Measurements from ENCODE around the gene NOX3. TPM values are rescaled to one million over a fixed set of nuclear protein-coding genes. Genes with fewer than 3 reads are reported as not detected.

NOX3 gene
- total and polyA plus RNA-seq, 10 of the 15 experiments (the other 5 are each of a cell fraction or from before 2014, with no cell fraction given): not detected

DNA sequence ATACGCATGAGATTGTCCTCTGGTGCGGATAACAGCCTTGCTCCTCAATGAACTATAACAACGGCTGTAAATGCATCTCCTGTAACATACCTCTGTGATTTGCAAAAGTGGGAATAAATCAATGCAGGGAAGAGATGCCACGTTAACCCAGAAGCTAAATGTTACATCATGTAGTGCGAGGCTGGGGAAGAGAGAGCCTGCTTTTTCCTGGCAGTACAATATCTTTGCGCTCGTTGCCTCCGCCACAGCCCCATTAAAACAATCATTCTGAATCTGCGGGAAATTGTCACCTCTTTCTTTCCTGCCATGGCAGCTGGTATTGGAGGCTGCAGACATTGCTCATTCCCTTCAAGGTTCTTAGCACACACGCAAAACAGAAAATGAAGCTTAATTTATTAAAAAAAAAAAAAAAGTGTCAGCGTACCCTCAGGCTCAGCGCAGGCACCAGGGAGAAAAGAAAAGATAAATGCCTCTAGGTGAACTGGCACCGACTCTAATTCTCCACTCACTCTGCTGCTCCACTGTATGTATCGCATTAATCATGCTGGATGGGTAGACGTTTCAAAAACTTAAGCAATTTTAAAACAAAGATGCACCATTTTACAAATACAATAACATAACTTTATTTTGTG, 71.2 kb downstream of the NOX3 start:
- WGBS (ENCODE audit: insufficient coverage, insufficient replicate concordance, low lambda C conversion rate, missing lambda C conversion rate): 92% methylated on average over 15 of the region's 15 CpGs
- Histone ChIP-seq H3K79me2 (ENCODE audit: control insufficient read depth, insufficient read depth, low read length) (no peaks in the 10 kb centered on the region), H4K20me1 (ENCODE audit: control insufficient read depth, insufficient read depth) (no peaks in the 10 kb centered on the region), H3K4me1 (ENCODE audit: control insufficient read depth, insufficient read depth, low read length) (no peaks in the 10 kb centered on the region; the same call in 1 of the 2 replicates), H3K4me2 (ENCODE audit: control insufficient read depth, insufficient read depth) (no peak overlapping the region), H3K36me3 (ENCODE audit: control insufficient read depth in 2 of 2, insufficient read depth in 2 of 2, low read length in 1 of 2) (no peaks in the 10 kb centered on the region), H3K4me3 (no peak overlapping the region), H3K9ac (ENCODE audit: control insufficient read depth, insufficient read depth, low read length) (no peak overlapping the region), H3K27ac (ENCODE audit: control insufficient read depth, insufficient read depth) (no peak overlapping the region), H2AFZ (ENCODE audit: control insufficient read depth, low read depth, low read length) (no peak overlapping the region), H3K27me3 (replicated peaks in 1 of 2; ENCODE audit: control insufficient read depth in 2 of 2, insufficient read depth in 2 of 2, low read length in 1 of 2) (no peaks in the 10 kb centered on the region), H3K9me3 (replicated peaks; ENCODE audit: control insufficient read depth, insufficient read depth, low read length) (peaks cover 7% of the 10 kb centered on the region; the same call in 2 of the 3 replicates)
- FAIRE-seq (no peak), DNase-seq (ENCODE audit: low read depth, low spot score) (no peak), ATAC-seq (no peak)
- ChIA-PET POLR2A (no interaction called here), RAD21 (ENCODE audit: unreplicated experiment) (no interaction called here), CTCF (no interaction called here), SMC1A (ENCODE audit: uncharacterized antibody, unreplicated experiment) (no interaction called here)
- in situ Hi-C loops (cut with MboI) (no loop called here), intact Hi-C loops (cut with micrococcal nuclease; ENCODE audit: unreplicated experiment) (no loop called here)
- BruUV-seq (replicated peaks): no TSS peak
- TF ChIP-seq, protein P1, sequence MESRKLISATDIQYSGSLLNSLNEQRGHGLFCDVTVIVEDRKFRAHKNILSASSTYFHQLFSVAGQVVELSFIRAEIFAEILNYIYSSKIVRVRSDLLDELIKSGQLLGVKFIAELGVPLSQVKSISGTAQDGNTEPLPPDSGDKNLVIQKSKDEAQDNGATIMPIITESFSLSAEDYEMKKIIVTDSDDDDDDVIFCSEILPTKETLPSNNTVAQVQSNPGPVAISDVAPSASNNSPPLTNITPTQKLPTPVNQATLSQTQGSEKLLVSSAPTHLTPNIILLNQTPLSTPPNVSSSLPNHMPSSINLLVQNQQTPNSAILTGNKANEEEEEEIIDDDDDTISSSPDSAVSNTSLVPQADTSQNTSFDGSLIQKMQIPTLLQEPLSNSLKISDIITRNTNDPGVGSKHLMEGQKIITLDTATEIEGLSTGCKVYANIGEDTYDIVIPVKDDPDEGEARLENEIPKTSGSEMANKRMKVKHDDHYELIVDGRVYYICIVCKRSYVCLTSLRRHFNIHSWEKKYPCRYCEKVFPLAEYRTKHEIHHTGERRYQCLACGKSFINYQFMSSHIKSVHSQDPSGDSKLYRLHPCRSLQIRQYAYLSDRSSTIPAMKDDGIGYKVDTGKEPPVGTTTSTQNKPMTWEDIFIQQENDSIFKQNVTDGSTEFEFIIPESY (IDR thresholded peaks at IDR 0.05): no peak
- TF ChIP-seq SIX5 (IDR thresholded peaks at IDR 0.05; ENCODE audit: low read depth, low read length, severe bottlenecking) (no peak), HCFC1 (IDR thresholded peaks at IDR 0.05; ENCODE audit: low read length) (no peak), KAT2A (conservative IDR thresholded peaks at IDR 0.05; ENCODE audit: control insufficient read depth, low read depth, low read length) (no peak), MYB (IDR thresholded peaks at IDR 0.05; ENCODE audit: borderline replicate concordance, low read depth, low read length) (no peak), IKZF2 (IDR thresholded peaks at IDR 0.05) (no peak), DPF2 (IDR thresholded peaks at IDR 0.05) (no peak), TCF3 (IDR thresholded peaks at IDR 0.05; ENCODE audit: borderline replicate concordance, insufficient read depth, low read depth, low read length) (no peak)
- TF ChIP-seq, protein P2, sequence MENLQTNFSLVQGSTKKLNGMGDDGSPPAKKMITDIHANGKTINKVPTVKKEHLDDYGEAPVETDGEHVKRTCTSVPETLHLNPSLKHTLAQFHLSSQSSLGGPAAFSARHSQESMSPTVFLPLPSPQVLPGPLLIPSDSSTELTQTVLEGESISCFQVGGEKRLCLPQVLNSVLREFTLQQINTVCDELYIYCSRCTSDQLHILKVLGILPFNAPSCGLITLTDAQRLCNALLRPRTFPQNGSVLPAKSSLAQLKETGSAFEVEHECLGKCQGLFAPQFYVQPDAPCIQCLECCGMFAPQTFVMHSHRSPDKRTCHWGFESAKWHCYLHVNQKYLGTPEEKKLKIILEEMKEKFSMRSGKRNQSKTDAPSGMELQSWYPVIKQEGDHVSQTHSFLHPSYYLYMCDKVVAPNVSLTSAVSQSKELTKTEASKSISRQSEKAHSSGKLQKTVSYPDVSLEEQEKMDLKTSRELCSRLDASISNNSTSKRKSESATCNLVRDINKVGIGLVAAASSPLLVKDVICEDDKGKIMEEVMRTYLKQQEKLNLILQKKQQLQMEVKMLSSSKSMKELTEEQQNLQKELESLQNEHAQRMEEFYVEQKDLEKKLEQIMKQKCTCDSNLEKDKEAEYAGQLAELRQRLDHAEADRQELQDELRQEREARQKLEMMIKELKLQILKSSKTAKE (IDR thresholded peaks at IDR 0.05; ENCODE audit: low read depth, poor library complexity, severe bottlenecking): no peak
- TF ChIP-seq, protein P3, sequence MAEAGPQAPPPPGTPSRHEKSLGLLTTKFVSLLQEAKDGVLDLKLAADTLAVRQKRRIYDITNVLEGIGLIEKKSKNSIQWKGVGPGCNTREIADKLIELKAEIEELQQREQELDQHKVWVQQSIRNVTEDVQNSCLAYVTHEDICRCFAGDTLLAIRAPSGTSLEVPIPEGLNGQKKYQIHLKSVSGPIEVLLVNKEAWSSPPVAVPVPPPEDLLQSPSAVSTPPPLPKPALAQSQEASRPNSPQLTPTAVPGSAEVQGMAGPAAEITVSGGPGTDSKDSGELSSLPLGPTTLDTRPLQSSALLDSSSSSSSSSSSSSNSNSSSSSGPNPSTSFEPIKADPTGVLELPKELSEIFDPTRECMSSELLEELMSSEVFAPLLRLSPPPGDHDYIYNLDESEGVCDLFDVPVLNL (IDR thresholded peaks at IDR 0.05; ENCODE audit: low read depth, low read length): no peak
- TF ChIP-seq, protein P4, sequence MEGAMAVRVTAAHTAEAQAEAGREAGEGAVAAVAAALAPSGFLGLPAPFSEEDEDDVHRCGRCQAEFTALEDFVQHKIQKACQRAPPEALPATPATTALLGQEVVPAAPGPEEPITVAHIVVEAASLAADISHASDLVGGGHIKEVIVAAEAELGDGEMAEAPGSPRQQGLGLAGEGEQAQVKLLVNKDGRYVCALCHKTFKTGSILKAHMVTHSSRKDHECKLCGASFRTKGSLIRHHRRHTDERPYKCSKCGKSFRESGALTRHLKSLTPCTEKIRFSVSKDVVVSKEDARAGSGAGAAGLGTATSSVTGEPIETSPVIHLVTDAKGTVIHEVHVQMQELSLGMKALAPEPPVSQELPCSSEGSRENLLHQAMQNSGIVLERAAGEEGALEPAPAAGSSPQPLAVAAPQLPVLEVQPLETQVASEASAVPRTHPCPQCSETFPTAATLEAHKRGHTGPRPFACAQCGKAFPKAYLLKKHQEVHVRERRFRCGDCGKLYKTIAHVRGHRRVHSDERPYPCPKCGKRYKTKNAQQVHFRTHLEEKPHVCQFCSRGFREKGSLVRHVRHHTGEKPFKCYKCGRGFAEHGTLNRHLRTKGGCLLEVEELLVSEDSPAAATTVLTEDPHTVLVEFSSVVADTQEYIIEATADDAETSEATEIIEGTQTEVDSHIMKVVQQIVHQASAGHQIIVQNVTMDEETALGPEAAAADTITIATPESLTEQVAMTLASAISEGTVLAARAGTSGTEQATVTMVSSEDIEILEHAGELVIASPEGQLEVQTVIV (IDR thresholded peaks at IDR 0.05; ENCODE audit: borderline replicate concordance, partially characterized antibody): no peak
- TF ChIP-seq, protein P5, sequence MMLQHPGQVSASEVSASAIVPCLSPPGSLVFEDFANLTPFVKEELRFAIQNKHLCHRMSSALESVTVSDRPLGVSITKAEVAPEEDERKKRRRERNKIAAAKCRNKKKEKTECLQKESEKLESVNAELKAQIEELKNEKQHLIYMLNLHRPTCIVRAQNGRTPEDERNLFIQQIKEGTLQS (IDR thresholded peaks at IDR 0.05; ENCODE audit: borderline replicate concordance, extremely low read depth, low read depth, low read length): no peak
- TF ChIP-seq, protein P6, sequence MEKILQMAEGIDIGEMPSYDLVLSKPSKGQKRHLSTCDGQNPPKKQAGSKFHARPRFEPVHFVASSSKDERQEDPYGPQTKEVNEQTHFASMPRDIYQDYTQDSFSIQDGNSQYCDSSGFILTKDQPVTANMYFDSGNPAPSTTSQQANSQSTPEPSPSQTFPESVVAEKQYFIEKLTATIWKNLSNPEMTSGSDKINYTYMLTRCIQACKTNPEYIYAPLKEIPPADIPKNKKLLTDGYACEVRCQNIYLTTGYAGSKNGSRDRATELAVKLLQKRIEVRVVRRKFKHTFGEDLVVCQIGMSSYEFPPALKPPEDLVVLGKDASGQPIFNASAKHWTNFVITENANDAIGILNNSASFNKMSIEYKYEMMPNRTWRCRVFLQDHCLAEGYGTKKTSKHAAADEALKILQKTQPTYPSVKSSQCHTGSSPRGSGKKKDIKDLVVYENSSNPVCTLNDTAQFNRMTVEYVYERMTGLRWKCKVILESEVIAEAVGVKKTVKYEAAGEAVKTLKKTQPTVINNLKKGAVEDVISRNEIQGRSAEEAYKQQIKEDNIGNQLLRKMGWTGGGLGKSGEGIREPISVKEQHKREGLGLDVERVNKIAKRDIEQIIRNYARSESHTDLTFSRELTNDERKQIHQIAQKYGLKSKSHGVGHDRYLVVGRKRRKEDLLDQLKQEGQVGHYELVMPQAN (conservative IDR thresholded peaks at IDR 0.05): no peak
